Endothelial cell of umbilical vein (primary cell): ENCODE results near the gene SIGLEC7. TPM values are rescaled to one million over a fixed set of nuclear protein-coding genes. Genes with fewer than 3 reads are reported as not detected.

Source experiments
- BruUV-seq: library from RNA; stranded (reverse); fragments of 400-500 nt; replicated peaks from 2 replicates; lab custom pipeline; 2021; lab: Mats Ljungman, UMichigan
- CTCF ChIA-PET: fragments of 300-600, 350-600 bp; sonication (Branson Sonifier 250); formaldehyde crosslinking; loops from one replicate; lab custom pipeline; 2021; ENCODE audit warnings: antibody characterized with exemption, inconsistent platforms; lab: Charles Lee
- POLR2A ChIA-PET: fragments of 300-600, 350-600 bp; sonication (Branson Sonifier 250); formaldehyde crosslinking; loops from one replicate; lab custom pipeline; 2021; ENCODE audit warnings: antibody characterized with exemption, inconsistent platforms; lab: Charles Lee
- DNase-seq: peaks from one replicate; pipeline ENCODE4 v3.0.0-alpha.2; 2011; ENCODE audit warnings: low read depth, low spot score
- FAIRE-seq: peaks from 2 replicates; lab custom pipeline; 2011; peaks lifted over from hg19 to GRCh38; lab: Jason Lieb, UNC
- H2AFZ ChIP-seq: 2 replicates; pipeline ENCODE4 v1.6.0; 2012; ENCODE audit warnings: low read depth, low read length, control low read depth, inconsistent platforms
- H3K27ac ChIP-seq: 2 replicates; pipeline ENCODE4 v1.5.1; 2011; ENCODE audit warnings: low read depth, mild to moderate bottlenecking, control low read depth, low read length, moderate library complexity; ENCODE audit not compliant: insufficient read depth
- H3K27me3 ChIP-seq, 2 experiments: 2 replicates each; pipeline versions ENCODE4 v1.6.0 to v1.6.1; 2011; ENCODE audit warnings: low read length in 2 of 2, mixed read lengths in 1 of 2; ENCODE audit not compliant: control insufficient read depth in 2 of 2, insufficient read depth in 2 of 2
- H3K36me3 ChIP-seq, 2 experiments: 2 replicates in 1 of 2; 3 replicates in 1 of 2; pipeline ENCODE4 v1.5.1; 2011; ENCODE audit warnings: low read length in 2 of 2, mild to moderate bottlenecking in 1 of 2, moderate library complexity in 1 of 2; ENCODE audit not compliant: control insufficient read depth in 2 of 2, insufficient read depth in 2 of 2; ENCODE audit errors: extremely low read depth in 1 of 2
- H3K4me1 ChIP-seq: 3 replicates; pipeline ENCODE4 v1.5.1; 2011; ENCODE audit warnings: mild to moderate bottlenecking, low read length; ENCODE audit not compliant: control insufficient read depth, insufficient read depth; ENCODE audit errors: extremely low read depth
- H3K4me2 ChIP-seq: 2 replicates; pipeline ENCODE4 v1.6.1; 2011; ENCODE audit warnings: low read length, control low read depth, mixed read lengths; ENCODE audit not compliant: insufficient read depth
- H3K4me3 ChIP-seq, 3 experiments: fragments of 200-600 bp in 1 of 3; sonication (generic), shearing (Covaris generic) in 1 of 3; replicated peaks in 1 of 3; 2 replicates each; pipeline ENCODE4 v1.5.1; 2011 to 2016; ENCODE audit warnings: control low read depth in 3 of 3, low read length in 3 of 3, mild to moderate bottlenecking in 2 of 3, inconsistent platforms in 1 of 3, low read depth in 1 of 3, moderate library complexity in 1 of 3; ENCODE audit not compliant: insufficient read depth in 1 of 3
- H3K79me2 ChIP-seq: 2 replicates; pipeline ENCODE4 v1.6.0; 2012; ENCODE audit warnings: low read length, inconsistent platforms; ENCODE audit not compliant: control insufficient read depth, insufficient read depth
- H3K9ac ChIP-seq: replicated peaks from 2 replicates; pipeline ENCODE3; 2011; ENCODE audit warnings: low read length, control low read depth; ENCODE audit not compliant: insufficient read depth; ENCODE audit errors: extremely low read depth
- H3K9me1 ChIP-seq: replicated peaks from 3 replicates; pipeline ENCODE4 v1.6.0; 2011; ENCODE audit warnings: mild to moderate bottlenecking, low read length; ENCODE audit not compliant: control insufficient read depth, insufficient read depth; ENCODE audit errors: extremely low read depth
- H3K9me3 ChIP-seq: replicated peaks from 2 replicates; pipeline ENCODE4 v1.5.1; 2012; ENCODE audit warnings: low read length, inconsistent platforms; ENCODE audit not compliant: control insufficient read depth, insufficient read depth
- H4K20me1 ChIP-seq: replicated peaks from 2 replicates; pipeline ENCODE3; 2011; ENCODE audit warnings: mild to moderate bottlenecking, low read length; ENCODE audit not compliant: control insufficient read depth, insufficient read depth; ENCODE audit errors: extremely low read depth
- EZH2 ChIP-seq: IDR thresholded peaks from 2 replicates; pipeline ENCODE4 v1.6.1; 2012; ENCODE audit warnings: borderline replicate concordance, low read depth, mild to moderate bottlenecking, moderate library complexity, low read length, inconsistent platforms; ENCODE audit not compliant: severe bottlenecking
- FOS ChIP-seq: IDR thresholded peaks from 2 replicates; pipeline ENCODE4 v1.6.1; 2011; ENCODE audit warnings: mild to moderate bottlenecking, low read length, moderate library complexity, borderline replicate concordance; ENCODE audit not compliant: insufficient read depth
- GATA2 ChIP-seq: IDR thresholded peaks from 2 replicates; pipeline ENCODE4 v1.7.0; 2011; ENCODE audit warnings: low read depth, mild to moderate bottlenecking, moderate library complexity, mixed read lengths, low read length; ENCODE audit not compliant: insufficient read length, insufficient read depth
- JUN ChIP-seq: IDR thresholded peaks from 2 replicates; pipeline ENCODE4 v1.6.1; 2011; ENCODE audit warnings: borderline replicate concordance, low read depth; ENCODE audit not compliant: insufficient read length, insufficient read depth
- MYC ChIP-seq: IDR thresholded peaks from one replicate; pipeline ENCODE4 v1.6.1; 2011; ENCODE audit warnings: mild to moderate bottlenecking, low read depth, low read length
- POLR2A ChIP-seq: IDR thresholded peaks from 2 replicates; pipeline ENCODE4 v1.6.1; 2012; ENCODE audit warnings: low read depth, mild to moderate bottlenecking, control low read depth, low read length
- POLR2AphosphoS5 ChIP-seq: IDR thresholded peaks from 2 replicates; pipeline ENCODE4 v1.6.1; 2012; ENCODE audit warnings: low read depth, mild to moderate bottlenecking, control low read depth, low read length, moderate library complexity; ENCODE audit not compliant: insufficient read depth
- dilution Hi-C: fragments of 300-500 bp; cut with MboI; formaldehyde crosslinking; loops from one replicate; pipeline ENCODE4 v1.15.0; 2019; ENCODE audit warnings: low sequenced_read_pairs; ENCODE audit not compliant: extremely low pct_ligation_motif_present
- intact Hi-C: fragments of 100-400 bp; cut with micrococcal nuclease; formaldehyde crosslinking; loops from one replicate; pipeline ENCODE4 v1.10.0; 2022
- polyA plus RNA-seq, 4 experiments: library from polyadenylated mRNA; depleted of rRNA in 3 of 4; stranded (reverse) in 3 of 4; unstranded in 1 of 4; fragments of >200 nt; gene quantifications; 2 replicates each; pipeline versions ENCODE4 v1.2.1 to v1.2.3, GENCODE V29; 2011 to 2012; ENCODE audit warnings: missing spikeins in 1 of 4
- total RNA-seq: library from RNA; stranded (reverse); gene quantifications from 2 replicates; pipeline ENCODE4 v1.2.3, GENCODE V29; 2021
- TF ChIP-seq, protein P1 (sequence below): IDR thresholded peaks from 2 replicates; pipeline ENCODE4 v1.6.1; 2011; ENCODE audit not compliant: insufficient read depth, insufficient read length

The SIGLEC7 gene
- total and polyA plus RNA-seq, 2 donors (not counting 3 experiments of a cell fraction or from before 2014, with no cell fraction given) = not detected

DNA sequence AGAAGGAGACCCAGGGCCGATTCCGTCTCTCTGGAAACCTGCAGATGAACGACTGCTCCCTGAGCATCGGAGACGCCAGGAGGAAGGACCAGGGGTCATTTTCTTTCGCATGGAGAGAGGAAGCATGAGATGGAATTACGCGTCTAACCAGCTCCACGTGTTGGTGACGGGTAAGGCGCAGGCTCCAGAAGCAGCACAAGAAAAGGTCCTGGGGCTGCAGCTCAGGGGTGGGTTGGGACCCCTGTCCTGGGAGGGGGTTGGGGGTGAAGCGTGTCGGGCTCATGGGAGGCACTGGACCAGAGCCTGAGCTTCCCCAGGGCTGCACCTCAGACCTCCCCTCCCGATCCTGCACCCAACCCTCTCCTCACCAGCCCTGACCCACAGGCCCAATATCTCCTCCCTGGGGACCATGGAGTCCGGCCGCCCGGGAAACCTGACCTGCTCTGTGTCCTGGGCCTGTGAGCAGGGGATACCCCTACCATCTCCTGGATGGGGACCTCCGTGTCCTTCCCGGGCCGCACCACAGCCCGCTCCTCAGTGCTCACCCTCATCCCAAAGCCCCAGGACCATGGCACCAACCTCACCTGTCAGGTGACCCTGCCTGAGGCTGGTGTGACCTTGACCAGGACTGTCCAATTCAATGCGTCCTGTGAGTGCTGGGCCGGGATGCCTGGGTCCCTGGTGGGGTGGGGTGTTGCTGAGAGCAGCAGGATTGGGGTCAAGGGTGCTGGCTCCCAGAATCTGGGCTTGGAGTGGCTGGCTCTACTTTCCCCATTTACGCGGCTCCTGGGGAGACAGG is 43.2 kb downstream of the SIGLEC7 start:
- CTCF ChIA-PET = interaction anchor here (0.6 kb wide), 1 partner anchor 25 kb away, joined by 3 read pairs; no protein-coding TSS in a partner anchor
- Histone ChIP-seq H3K4me2 (no peak overlapping the region), H3K4me1 (no peaks in the 10 kb centered on the region), H3K9ac (no peak overlapping the region), H2AFZ (no peak overlapping the region), H3K79me2 (no peaks in the 10 kb centered on the region), H3K36me3 (no peaks in the 10 kb centered on the region), H3K9me1 (no peaks in the 10 kb centered on the region), H3K27ac (no peak overlapping the region), H3K27me3 (no peaks in the 10 kb centered on the region), H4K20me1 (no peaks in the 10 kb centered on the region), H3K4me3 (no peak overlapping the region), H3K9me3 (no peaks in the 10 kb centered on the region)
- TF ChIP-seq, protein P1, sequence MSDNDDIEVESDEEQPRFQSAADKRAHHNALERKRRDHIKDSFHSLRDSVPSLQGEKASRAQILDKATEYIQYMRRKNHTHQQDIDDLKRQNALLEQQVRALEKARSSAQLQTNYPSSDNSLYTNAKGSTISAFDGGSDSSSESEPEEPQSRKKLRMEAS = no peak
- TF ChIP-seq JUN (no peak), GATA2 (no peak), POLR2AphosphoS5 (no peak), MYC (no peak), FOS (no peak), POLR2A (no peak), EZH2 (no peak)
- FAIRE-seq (no peak), DNase-seq (no peak)
- intact Hi-C loops = no loop called here
- dilution Hi-C loops = no loop called here
- no TSS peak for BruUV-seq
- POLR2A ChIA-PET = no interaction called here
